NCI-H748 treated with DMSO at 0.1 percent for 48 hours (cell line): ENCODE results near the gene OR2G6.
"Not testable (repeated sequence)": the region's sequence is repeated elsewhere in the genome, so short reads cannot be mapped to it uniquely, and the experiment has no call there.

ENCODE experiments used
- DNase-seq: peaks from one replicate; lab custom pipeline; 2025; lab: John Stamatoyannopoulos, UW

The OR2G6 gene

GRCh38 chr1:248507773-248508172, at the start of gene OR2G6:
TSS of gene OR2G6 (plus strand) at chr1:248508073. CDS start at chr1:248521647, 13,574 bp downstream.
- not testable (repeated sequence) for DNase-seq

GRCh38 chr1:248459117-248459516, 48.8 kb upstream of the OR2G6 start:
- DNase-seq, result not testable (repeated sequence)

DNA sequence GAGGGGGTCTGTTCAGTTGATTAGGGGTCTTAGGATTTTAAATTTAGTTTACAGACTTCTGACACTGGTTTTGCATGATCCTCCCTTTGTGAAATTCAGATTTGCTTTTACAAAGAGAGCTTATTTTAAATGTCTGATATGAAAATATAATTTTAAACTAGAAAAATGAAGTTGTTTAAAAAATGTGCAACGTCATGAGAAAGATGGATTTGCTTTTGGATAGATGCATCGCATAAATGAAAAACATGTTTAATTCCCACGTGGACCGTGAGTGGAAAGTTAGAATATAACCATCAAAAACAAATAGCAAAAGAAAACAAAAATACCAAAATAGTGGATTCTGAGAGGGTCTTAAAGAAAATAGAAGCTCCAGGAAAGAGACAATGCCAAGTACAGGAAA, 36.7 kb upstream of the OR2G6 start:
- DNase-seq, result no peak

- DNase-seq, result not testable (repeated sequence)
These were observed 35.8 kb upstream of the OR2G6 start for GRCh38 chr1:248472111-248472510.

- DNase-seq, result not testable (repeated sequence)
These were observed 34.8 kb upstream of the OR2G6 start, which contains the start of gene OR2T3 for GRCh38 chr1:248473051-248473450. TSS of gene OR2T3 (plus strand) at chr1:248473351. CDS start at chr1:248473351, 0 bp downstream.

GRCh38 chr1:248475660-248476059, 32.2 kb upstream of the OR2G6 start:
- not testable (repeated sequence) for DNase-seq

GRCh38 chr1:248481686-248482579, 25.9 kb upstream of the OR2G6 start:
- not testable (repeated sequence) for DNase-seq

GRCh38 chr1:248488289-248488688, 19.6 kb upstream of the OR2G6 start, which contains the start of gene OR2T5:
TSS of gene OR2T5 (plus strand) at chr1:248488589. CDS start at chr1:248488589, 0 bp downstream.
- not testable (repeated sequence) for DNase-seq

DNA sequence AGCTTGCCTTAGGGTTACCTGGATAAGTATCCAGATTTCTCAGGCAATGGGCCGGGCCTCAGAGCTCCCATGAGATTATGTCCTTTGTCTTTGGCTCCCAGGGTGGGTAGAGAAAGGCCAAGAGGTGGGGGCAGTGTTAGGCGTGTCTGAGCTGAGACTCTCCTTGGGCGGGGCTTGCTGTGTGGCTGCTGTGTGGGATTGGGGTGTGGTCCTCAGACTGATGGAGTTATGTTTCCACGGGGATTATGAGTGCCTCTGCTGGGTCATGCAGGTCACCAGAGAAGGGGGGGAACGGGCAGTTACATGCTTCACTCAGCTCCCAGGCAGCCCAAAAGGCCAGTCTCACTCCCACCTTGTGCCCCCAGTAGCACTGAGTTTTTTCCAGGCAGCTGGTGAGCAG, 11.2 kb upstream of the OR2G6 start:
- DNase-seq, result not testable (repeated sequence)

DNA sequence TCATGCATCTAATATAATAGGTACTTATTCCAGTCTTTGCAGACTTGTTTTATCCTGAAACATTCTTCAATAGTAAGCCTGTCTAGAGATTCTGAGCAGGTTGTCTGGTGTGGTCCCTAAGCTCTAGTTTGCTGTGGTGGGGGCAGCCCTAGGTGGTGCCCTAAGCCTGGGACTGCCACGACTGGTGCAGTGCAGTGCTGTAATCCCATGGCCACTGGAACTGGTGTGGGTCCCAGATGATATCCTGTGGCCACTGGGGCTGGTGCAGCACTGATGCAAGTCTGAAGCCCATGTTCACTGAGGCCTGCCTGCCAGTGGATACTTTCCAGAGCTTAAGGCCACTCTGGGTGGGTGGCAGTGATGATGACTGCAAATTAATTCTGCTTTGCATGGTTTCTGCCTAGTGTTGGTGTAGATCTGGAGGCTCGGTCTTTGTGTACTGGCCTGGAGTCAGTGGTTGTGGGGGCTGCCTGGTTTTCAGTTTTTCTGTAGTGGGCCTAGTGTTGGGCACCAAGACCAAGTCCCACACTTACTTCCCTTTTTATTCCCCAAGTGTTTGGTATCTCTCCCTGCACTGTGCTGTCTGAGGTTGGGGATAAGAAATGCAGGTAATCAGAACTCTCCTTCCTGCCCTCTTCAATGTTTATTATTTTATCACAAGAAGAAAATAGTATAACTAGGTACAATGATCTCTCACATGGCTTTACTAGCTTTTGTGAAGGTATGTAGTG, 7.4 kb upstream of the OR2G6 start:
- DNase-seq, result not testable (repeated sequence)

- DNase-seq, result not testable (repeated sequence)
These were observed 2.3 kb downstream of the OR2G6 start for GRCh38 chr1:248510217-248510616.

GRCh38 chr1:248521856-248522255, 14.0 kb downstream of the OR2G6 start:
- DNase-seq, result no peak

DNA sequence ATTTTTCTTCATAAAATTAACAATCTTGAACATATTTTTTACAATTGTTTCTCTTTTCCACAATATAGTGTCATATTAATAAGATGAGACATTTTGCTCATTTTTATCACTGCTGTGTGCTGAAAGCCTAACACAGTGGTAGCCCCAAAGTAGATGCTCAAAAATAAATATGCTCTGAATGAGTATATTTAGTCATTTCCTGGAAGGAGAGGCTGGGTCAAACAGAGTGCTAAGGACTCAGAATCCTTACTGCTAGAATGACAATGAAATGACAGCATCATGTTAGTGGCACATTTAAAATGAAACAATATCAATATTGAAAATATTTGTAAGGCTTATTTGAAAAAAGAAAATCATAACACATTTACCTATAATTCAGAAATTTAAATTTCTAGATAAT, 29.6 kb downstream of the OR2G6 start:
- DNase-seq, result not testable (repeated sequence)

- not testable (repeated sequence) for DNase-seq
These were observed 39.5 kb downstream of the OR2G6 start for GRCh38 chr1:248547383-248547782.

DNA sequence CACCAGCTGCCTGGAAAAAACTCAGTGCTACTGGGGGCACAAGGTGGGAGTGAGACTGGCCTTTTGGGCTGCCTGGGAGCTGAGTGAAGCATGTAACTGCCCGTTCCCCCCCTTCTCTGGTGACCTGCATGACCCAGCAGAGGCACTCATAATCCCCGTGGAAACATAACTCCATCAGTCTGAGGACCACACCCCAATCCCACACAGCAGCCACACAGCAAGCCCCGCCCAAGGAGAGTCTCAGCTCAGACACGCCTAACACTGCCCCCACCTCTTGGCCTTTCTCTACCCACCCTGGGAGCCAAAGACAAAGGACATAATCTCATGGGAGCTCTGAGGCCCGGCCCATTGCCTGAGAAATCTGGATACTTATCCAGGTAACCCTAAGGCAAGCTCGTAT, 43.2 kb downstream of the OR2G6 start:
- not testable (repeated sequence) for DNase-seq

GRCh38 chr1:248562672-248563071, 54.8 kb downstream of the OR2G6 start, which contains the start of gene OR2T29:
TSS of gene OR2T29 (minus strand) at chr1:248562772. CDS start at chr1:248559491, 3,281 bp downstream.
- not testable (repeated sequence) for DNase-seq

DNA sequence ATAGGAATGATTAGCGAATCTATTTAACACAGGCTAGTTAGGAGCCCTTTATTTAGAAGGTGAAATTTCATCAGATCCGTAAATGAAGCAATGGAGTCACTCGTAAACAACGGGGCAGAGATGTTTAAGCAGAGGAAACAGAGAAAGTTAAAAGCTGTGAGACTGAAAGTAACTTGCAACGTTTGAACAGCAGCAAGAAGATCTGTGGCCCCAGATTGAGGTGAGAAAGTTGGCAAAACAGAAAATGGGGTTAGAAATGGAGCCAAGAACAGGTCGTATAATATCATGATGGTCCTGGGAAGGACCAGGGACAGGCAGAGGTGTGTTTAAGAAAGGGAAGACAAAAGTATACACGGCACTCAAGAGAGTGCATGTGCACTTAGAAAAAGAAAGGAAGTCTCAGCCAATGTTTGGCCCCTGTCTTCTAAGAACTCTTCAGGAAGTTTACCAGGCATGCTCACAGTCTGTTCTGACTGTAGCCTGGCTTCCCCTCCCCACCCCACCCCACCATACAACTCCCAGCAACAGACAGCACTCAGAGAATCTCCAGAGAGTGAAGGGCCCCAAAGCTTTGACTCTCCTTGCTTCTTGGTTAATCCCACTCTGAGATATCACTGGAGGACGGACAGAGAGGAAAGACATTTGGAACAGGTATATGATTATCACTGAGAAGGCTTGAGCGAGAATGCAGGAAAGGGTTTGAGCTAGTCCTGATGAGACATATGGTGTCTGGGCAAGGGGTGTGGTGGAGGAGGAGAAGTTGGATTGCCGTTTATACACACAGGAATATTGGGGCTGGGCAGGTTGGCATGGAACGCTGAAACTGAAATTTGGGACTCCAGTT, 57.9 kb downstream of the OR2G6 start:
- DNase-seq, result not testable (repeated sequence)

GRCh38 chr1:248569049-248569448, 61.2 kb downstream of the OR2G6 start:
- not testable (repeated sequence) for DNase-seq

DNA sequence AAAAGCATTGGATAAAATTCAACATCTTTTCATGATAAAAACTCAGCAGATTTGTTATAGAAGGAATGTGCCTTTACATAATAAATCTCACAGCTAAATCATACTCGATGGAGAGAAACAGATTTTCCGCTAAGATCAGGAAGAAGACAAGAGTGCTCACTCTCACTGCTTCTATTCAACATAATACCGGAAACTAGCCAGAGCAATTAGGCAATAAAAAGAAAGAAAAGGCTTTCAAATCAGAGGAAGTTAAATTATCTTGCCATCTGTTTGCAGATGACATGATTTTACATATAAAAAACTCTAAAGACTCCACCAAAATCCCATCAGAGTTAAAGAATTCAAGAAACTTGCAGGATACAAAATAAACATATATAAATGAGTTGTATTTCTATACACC, 62.9 kb downstream of the OR2G6 start:
- DNase-seq, result not testable (repeated sequence)

GRCh38 chr1:248572049-248572448, 64.2 kb downstream of the OR2G6 start:
- not testable (repeated sequence) for DNase-seq

GRCh38 chr1:248573856-248574255, 66.0 kb downstream of the OR2G6 start:
- DNase-seq, result not testable (repeated sequence)
